LNCaP clone FGC (cell line): ENCODE measurements around the gene C5.

Experiments used
- DNase-seq: peaks from one replicate; pipeline ENCODE4 v3.0.0-alpha.2; 2011; ENCODE audit warnings: low read depth
- H3K4me3 ChIP-seq: 2 replicates; pipeline ENCODE4 v1.5.1; 2011; ENCODE audit warnings: mild to moderate bottlenecking, low read depth, low read length, control low read depth
- CTCF ChIP-seq: IDR thresholded peaks from 2 replicates; pipeline ENCODE4 v1.5.1; 2012; ENCODE audit warnings: mild to moderate bottlenecking; ENCODE audit not compliant: control insufficient read depth, insufficient read depth; ENCODE audit errors: extremely low read depth

C5 gene

GRCh38 chr9:120905315-120906164 lies 144.5 kb downstream of the C5 start:
- no peak for DNase-seq
- no peak for TF ChIP-seq CTCF
- H3K4me3 ChIP-seq: no peak overlapping the region

GRCh38 chr9:120904978-120905301 lies 145.1 kb downstream of the C5 start:
- H3K4me3 ChIP-seq: no peak overlapping the region
- no peak for TF ChIP-seq CTCF
- DNase-seq: no peak

GRCh38 chr9:120904061-120904977 lies 145.8 kb downstream of the C5 start:
- no peak overlapping the region for H3K4me3 ChIP-seq
- TF ChIP-seq CTCF: no peak
- DNase-seq: no peak

- H3K4me3 ChIP-seq: no peak overlapping the region
- no peak for TF ChIP-seq CTCF
- DNase-seq: no peak
These were observed 147.2 kb downstream of the C5 start for GRCh38 chr9:120902569-120903535.
